ENCODE measurements around the gene NOL9. TPM values are rescaled to one million over a fixed set of nuclear protein-coding genes. Genes with fewer than 3 reads are reported as not detected.
A peak's percentile ranks its signal among the peaks of the same experiment; 100 is the strongest.

NOL9 gene
- total RNA-seq, 3 donors from 2014 or later (not counting 1 experiment from before 2014, with no cell fraction given), result 40.7 to 53.3 (median 52.0) TPM

DNA sequence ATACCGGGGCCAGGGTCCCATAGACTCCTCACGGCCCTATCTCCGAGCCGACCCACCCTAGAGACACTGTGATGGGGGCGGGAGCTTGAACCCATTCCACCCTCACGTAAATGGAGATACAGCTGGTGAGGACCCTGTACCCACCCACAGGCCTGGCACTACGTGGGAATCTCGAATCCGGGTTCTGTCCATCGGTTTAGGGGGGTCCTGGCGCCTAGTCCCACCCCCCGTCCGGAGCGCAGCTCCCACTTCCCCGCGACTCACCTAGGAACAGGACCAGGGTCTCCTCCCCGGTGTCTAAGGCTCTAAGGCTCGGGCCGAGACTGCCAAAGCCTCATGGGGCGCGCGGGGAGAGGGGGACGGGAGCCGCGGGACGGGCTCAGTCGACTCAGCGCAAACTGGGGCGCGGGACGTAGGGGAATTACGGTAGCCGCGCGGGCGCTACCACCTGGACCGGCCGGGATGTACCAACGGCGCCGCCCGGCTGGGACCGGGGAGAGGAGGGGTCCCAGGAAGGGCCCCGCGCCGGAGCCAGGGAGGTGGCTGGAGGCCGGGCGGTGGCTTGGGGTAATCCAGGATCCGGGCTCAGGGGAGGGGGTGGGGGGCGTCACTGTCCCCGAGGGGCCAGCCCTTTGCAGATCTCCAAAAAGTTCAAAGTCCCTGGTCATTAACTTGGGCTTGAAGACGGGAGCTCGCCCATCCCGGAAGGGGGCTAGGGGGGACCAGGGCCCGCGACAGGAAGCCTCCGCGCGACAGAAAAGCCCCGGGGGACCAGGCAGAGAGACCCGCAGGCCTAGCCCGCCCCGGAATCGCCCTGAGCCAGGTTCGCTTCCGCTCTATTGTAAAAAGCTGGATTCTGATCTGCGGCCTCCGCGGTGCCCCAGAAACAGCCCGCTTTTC, 63.9 kb downstream of the NOL9 start:
- intact Hi-C loops (cut with micrococcal nuclease), result no loop called here
- Mint-ChIP-seq H3K4me3 (peak overlapping the region; percentile 72), H3K36me3 (no peaks in the 10 kb centered on the region), H3K27ac (peak overlapping the region in 1 of 2 donors; percentile 45), H3K4me1 (peaks cover 7 to 25% of the 10 kb centered on the region in 2 donors), H3K27me3 (ENCODE audit: low read depth in 2 of 2) (peaks cover 23 to 27% of the 10 kb centered on the region in 2 donors), H3K9me3 (no peaks in the 10 kb centered on the region)
- H3K9me3 ChIP-seq (ENCODE audit: control insufficient read depth, insufficient read depth, low read length), result no peaks in the 10 kb centered on the region
- peak overlapping the region; percentile 57 for H3K4me3 ChIP-seq (ENCODE audit: low read length)
- DNase-seq (peak in 1 of 2 donors; percentile 71), ATAC-seq (peak; percentile 38 to 53 (median 44))
- H3K27ac ChIP-seq (ENCODE audit: low read length), result no peak overlapping the region
- peak; percentile 42 for TF ChIP-seq CTCF (IDR thresholded peaks at IDR 0.05)
- peaks cover 15% of the 10 kb centered on the region for H3K27me3 ChIP-seq (ENCODE audit: control insufficient read depth, insufficient read depth, low read length)
- peaks cover 29% of the 10 kb centered on the region for H3K4me1 ChIP-seq (ENCODE audit: control insufficient read depth, insufficient read depth, low read length)
- 1% methylated on average over 70 of the region's 70 CpGs for whole genome bisulfite sequencing (ENCODE audit: insufficient coverage)
- H3K36me3 ChIP-seq (ENCODE audit: control insufficient read depth, insufficient read depth, low read length), result no peaks in the 10 kb centered on the region

- H3K4me1 ChIP-seq (ENCODE audit: control insufficient read depth, insufficient read depth, low read length), result peaks cover 29% of the 10 kb centered on the region
- H3K4me3 ChIP-seq (ENCODE audit: low read length), result peak overlapping the region; percentile 57
- ATAC-seq (peak; percentile 70 to 76 (median 75)), DNase-seq (peak; percentile 65 to 90)
- Mint-ChIP-seq H3K4me3 (peak overlapping the region; percentile 72), H3K9me3 (no peaks in the 10 kb centered on the region), H3K27ac (peak overlapping the region in 1 of 2 donors; percentile 45), H3K36me3 (no peaks in the 10 kb centered on the region), H3K4me1 (peaks cover 7 to 27% of the 10 kb centered on the region in 2 donors), H3K27me3 (ENCODE audit: low read depth in 2 of 2) (peaks cover 23 to 28% of the 10 kb centered on the region in 2 donors)
- intact Hi-C loops (cut with micrococcal nuclease), result no loop called here
- WGBS (ENCODE audit: insufficient coverage), result 13% methylated on average over 21 of the region's 21 CpGs
- H3K9me3 ChIP-seq (ENCODE audit: control insufficient read depth, insufficient read depth, low read length), result no peaks in the 10 kb centered on the region
- H3K27ac ChIP-seq (ENCODE audit: low read length), result no peak overlapping the region
- TF ChIP-seq CTCF (IDR thresholded peaks at IDR 0.05), result peak; percentile 89
- H3K27me3 ChIP-seq (ENCODE audit: control insufficient read depth, insufficient read depth, low read length), result peaks cover 18% of the 10 kb centered on the region
- H3K36me3 ChIP-seq (ENCODE audit: control insufficient read depth, insufficient read depth, low read length), result no peaks in the 10 kb centered on the region
These were observed 64.5 kb downstream of the NOL9 start for GRCh38 chr1:6489799-6490180.

DNA sequence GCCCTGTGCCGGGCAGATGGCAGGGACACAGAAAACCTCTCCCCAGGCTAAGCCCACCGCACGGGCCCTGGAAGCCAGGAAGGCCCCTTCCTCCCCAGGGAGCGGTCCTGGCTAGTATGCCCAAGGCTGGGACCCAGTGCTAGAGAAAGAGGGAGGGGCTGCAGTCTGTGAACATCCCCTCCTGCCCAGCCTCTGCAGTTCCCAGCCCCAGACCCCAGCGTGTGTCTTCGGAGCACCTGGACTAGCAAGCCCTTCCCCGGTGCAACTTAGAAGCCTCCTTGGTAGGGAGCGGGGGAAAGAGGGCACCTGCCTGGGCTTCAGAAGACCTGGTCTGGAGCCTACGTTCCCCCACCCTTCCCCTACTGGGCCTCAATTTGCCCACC, 64.9 kb downstream of the NOL9 start:
- Mint-ChIP-seq H3K27me3 (ENCODE audit: low read depth in 2 of 2) (peaks cover 23 to 28% of the 10 kb centered on the region in 2 donors), H3K4me3 (no peak overlapping the region), H3K36me3 (no peaks in the 10 kb centered on the region), H3K27ac (no peak overlapping the region), H3K4me1 (peaks cover 7 to 30% of the 10 kb centered on the region in 2 donors), H3K9me3 (no peaks in the 10 kb centered on the region)
- Histone ChIP-seq H3K4me1 (ENCODE audit: control insufficient read depth, insufficient read depth, low read length) (peaks cover 29% of the 10 kb centered on the region), H3K27me3 (ENCODE audit: control insufficient read depth, insufficient read depth, low read length) (peaks cover 22% of the 10 kb centered on the region), H3K27ac (ENCODE audit: low read length) (no peak overlapping the region), H3K9me3 (ENCODE audit: control insufficient read depth, insufficient read depth, low read length) (no peaks in the 10 kb centered on the region), H3K36me3 (ENCODE audit: control insufficient read depth, insufficient read depth, low read length) (no peaks in the 10 kb centered on the region), H3K4me3 (ENCODE audit: low read length) (no peak overlapping the region)
- intact Hi-C loops (cut with micrococcal nuclease), result no loop called here
- no peak for DNase-seq
- 87% methylated on average over 9 of the region's 9 CpGs for WGBS (ENCODE audit: insufficient coverage)
- no peak for TF ChIP-seq CTCF (IDR thresholded peaks at IDR 0.05)
- ATAC-seq, result no peak

Data from natural killer cell (primary cell).